Astrocyte (in vitro differentiated cells and primary cell): ENCODE results near the gene SUPT3H.

Experiments used
- CTCF ChIP-seq: IDR thresholded peaks from 2 replicates; pipeline ENCODE4 v1.5.1; 2011; ENCODE audit warnings: low read depth, mild to moderate bottlenecking, inconsistent platforms, low read length, moderate library complexity; ENCODE audit not compliant: insufficient read depth
- EZH2 ChIP-seq: IDR thresholded peaks from 2 replicates; pipeline ENCODE4 v1.6.1; 2012; ENCODE audit warnings: mild to moderate bottlenecking, low read length, inconsistent platforms; ENCODE audit not compliant: insufficient read depth

GRCh38 chr6:45003961-45004360, 373.8 kb downstream of the SUPT3H start:
- TF ChIP-seq CTCF (no peak), EZH2 (no peak)
